ENCODE data around the gene WNT7A. TPM values are rescaled to one million over a fixed set of nuclear protein-coding genes. Genes with fewer than 3 reads are reported as not detected.

WNT7A gene
- total RNA-seq, 1 donor from 2014 or later, result not detected

GRCh38 chr3:13863382-13863952, 16.4 kb downstream of the WNT7A start:
- no peaks in the 10 kb centered on the region for H4K20me1 ChIP-seq (ENCODE audit: low read depth)
- no peaks in the 10 kb centered on the region for H3K79me2 ChIP-seq (ENCODE audit: low read depth)
- peaks cover 13% of the 10 kb centered on the region for H3K4me1 ChIP-seq
- H3K4me2 ChIP-seq, result peak overlapping the region; percentile 58
- TF ChIP-seq EZH2 (IDR thresholded peaks at IDR 0.05), result no peak
- TF ChIP-seq EZH2phosphoT487 (IDR thresholded peaks at IDR 0.05), result no peak
- TF ChIP-seq, protein P1, sequence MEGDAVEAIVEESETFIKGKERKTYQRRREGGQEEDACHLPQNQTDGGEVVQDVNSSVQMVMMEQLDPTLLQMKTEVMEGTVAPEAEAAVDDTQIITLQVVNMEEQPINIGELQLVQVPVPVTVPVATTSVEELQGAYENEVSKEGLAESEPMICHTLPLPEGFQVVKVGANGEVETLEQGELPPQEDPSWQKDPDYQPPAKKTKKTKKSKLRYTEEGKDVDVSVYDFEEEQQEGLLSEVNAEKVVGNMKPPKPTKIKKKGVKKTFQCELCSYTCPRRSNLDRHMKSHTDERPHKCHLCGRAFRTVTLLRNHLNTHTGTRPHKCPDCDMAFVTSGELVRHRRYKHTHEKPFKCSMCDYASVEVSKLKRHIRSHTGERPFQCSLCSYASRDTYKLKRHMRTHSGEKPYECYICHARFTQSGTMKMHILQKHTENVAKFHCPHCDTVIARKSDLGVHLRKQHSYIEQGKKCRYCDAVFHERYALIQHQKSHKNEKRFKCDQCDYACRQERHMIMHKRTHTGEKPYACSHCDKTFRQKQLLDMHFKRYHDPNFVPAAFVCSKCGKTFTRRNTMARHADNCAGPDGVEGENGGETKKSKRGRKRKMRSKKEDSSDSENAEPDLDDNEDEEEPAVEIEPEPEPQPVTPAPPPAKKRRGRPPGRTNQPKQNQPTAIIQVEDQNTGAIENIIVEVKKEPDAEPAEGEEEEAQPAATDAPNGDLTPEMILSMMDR (IDR thresholded peaks at IDR 0.05), result no peak
- DNase-seq (ENCODE audit: low spot score), result peak; percentile 41
- H3K4me3 ChIP-seq, result no peak overlapping the region
- H3K27ac ChIP-seq, result no peak overlapping the region
- Mint-ChIP-seq H3K9me3 (no peaks in the 10 kb centered on the region), H3K4me1 (peaks cover 38% of the 10 kb centered on the region), H3K27me3 (ENCODE audit: insufficient read depth, low read depth) (peaks cover 5% of the 10 kb centered on the region), H3K27ac (peak overlapping the region; percentile 2), H3K36me3 (peaks cover 2% of the 10 kb centered on the region), H3K4me3 (no peak overlapping the region)
- H3K27me3 ChIP-seq, result peaks cover 19% of the 10 kb centered on the region
- no peaks in the 10 kb centered on the region for H3F3A ChIP-seq (ENCODE audit: low read depth)
- no peaks in the 10 kb centered on the region for H3K36me3 ChIP-seq
- H2AFZ ChIP-seq (replicated peaks), result no peak overlapping the region
- H3K9ac ChIP-seq, result no peak overlapping the region
- H3K9me3 ChIP-seq (ENCODE audit: low read depth), result no peaks in the 10 kb centered on the region

- no peak overlapping the region for H3K4me3 ChIP-seq
- no peak overlapping the region for H3K4me2 ChIP-seq
- no peaks in the 10 kb centered on the region for H3K79me2 ChIP-seq (ENCODE audit: low read depth)
- H3K9ac ChIP-seq, result no peak overlapping the region
- no peaks in the 10 kb centered on the region for H3K9me3 ChIP-seq (ENCODE audit: low read depth)
- H2AFZ ChIP-seq (replicated peaks), result no peak overlapping the region
- TF ChIP-seq, protein P1 (IDR thresholded peaks at IDR 0.05), result no peak
- TF ChIP-seq EZH2 (IDR thresholded peaks at IDR 0.05) (no peak), EZH2phosphoT487 (IDR thresholded peaks at IDR 0.05) (no peak)
- H3K4me1 ChIP-seq, result peaks cover 13% of the 10 kb centered on the region
- no peaks in the 10 kb centered on the region for H4K20me1 ChIP-seq (ENCODE audit: low read depth)
- DNase-seq (ENCODE audit: low spot score), result no peak
- peaks cover 2% of the 10 kb centered on the region for H3K36me3 Mint-ChIP-seq
- H3K27me3 ChIP-seq, result no peaks in the 10 kb centered on the region
- H3K36me3 ChIP-seq, result no peaks in the 10 kb centered on the region
- no peaks in the 10 kb centered on the region for H3K9me3 Mint-ChIP-seq
- H3K27ac Mint-ChIP-seq, result peak overlapping the region; percentile 44
- H3K27me3 Mint-ChIP-seq (ENCODE audit: insufficient read depth, low read depth), result peaks cover 5% of the 10 kb centered on the region
- H3K4me1 Mint-ChIP-seq, result peaks cover 25% of the 10 kb centered on the region
- H3K4me3 Mint-ChIP-seq, result no peak overlapping the region
- no peak overlapping the region for H3K27ac ChIP-seq
- H3F3A ChIP-seq (ENCODE audit: low read depth), result no peaks in the 10 kb centered on the region
Measured at GRCh38 chr3:13861461-13861860, 18.4 kb downstream of the WNT7A start.

DNA sequence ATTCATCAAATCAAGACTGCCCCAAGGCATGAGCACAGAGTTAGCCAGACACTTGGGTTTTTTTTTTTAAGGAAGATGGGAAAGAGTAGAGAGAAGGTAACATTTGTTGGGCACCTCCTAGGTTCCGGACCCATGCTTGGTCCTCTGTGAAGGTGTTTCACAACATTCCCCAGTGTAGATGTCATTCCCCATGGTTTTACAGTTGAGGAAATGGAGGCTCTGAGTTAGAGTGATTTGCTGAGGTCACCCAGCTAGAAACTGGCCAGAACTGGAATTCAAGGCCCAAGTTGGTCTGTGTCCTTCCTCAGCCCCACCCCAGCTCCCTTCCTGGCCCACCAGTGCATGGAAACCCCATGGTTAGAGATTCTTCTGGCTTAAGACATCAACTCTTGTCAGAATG, 19.9 kb downstream of the WNT7A start:
- H3K9ac ChIP-seq, result no peak overlapping the region
- no peaks in the 10 kb centered on the region for H3K9me3 ChIP-seq (ENCODE audit: low read depth)
- H3K4me1 ChIP-seq, result peaks cover 13% of the 10 kb centered on the region
- no peak overlapping the region for H3K27ac Mint-ChIP-seq
- H3K79me2 ChIP-seq (ENCODE audit: low read depth), result no peaks in the 10 kb centered on the region
- no peaks in the 10 kb centered on the region for H3K27me3 ChIP-seq
- no peak overlapping the region for H3K4me2 ChIP-seq
- no peak overlapping the region for H3K27ac ChIP-seq
- H4K20me1 ChIP-seq (ENCODE audit: low read depth), result no peaks in the 10 kb centered on the region
- H3K36me3 Mint-ChIP-seq, result peaks cover 2% of the 10 kb centered on the region
- H3K36me3 ChIP-seq, result no peaks in the 10 kb centered on the region
- H3K27me3 Mint-ChIP-seq (ENCODE audit: insufficient read depth, low read depth), result peaks cover 5% of the 10 kb centered on the region
- H3K9me3 Mint-ChIP-seq, result no peaks in the 10 kb centered on the region
- H3K4me3 Mint-ChIP-seq, result no peak overlapping the region
- H3K4me3 ChIP-seq, result no peak overlapping the region
- no peaks in the 10 kb centered on the region for H3F3A ChIP-seq (ENCODE audit: low read depth)
- no peak for DNase-seq (ENCODE audit: low spot score)
- H2AFZ ChIP-seq (replicated peaks), result no peak overlapping the region
- peaks cover 17% of the 10 kb centered on the region for H3K4me1 Mint-ChIP-seq
- no peak for TF ChIP-seq EZH2phosphoT487 (IDR thresholded peaks at IDR 0.05)
- TF ChIP-seq, protein P1 (IDR thresholded peaks at IDR 0.05), result no peak
- TF ChIP-seq EZH2 (IDR thresholded peaks at IDR 0.05), result no peak

Data from neural progenitor cell (in vitro differentiated cells).